Stomach (tissue), 4 donors: Measurements from ENCODE around the gene MYH14.

Experiments used
- POLR2A ChIP-seq, 4 donors: fragments of 450-650 bp; IDR thresholded peaks; one replicate each; pipeline ENCODE4 v1.6.1; 2016; ENCODE audit warnings: antibody characterized with exemption in 4 of 4, control low read depth in 2 of 4, mild to moderate bottlenecking in 1 of 4, moderate library complexity in 1 of 4
- POLR2AphosphoS5 ChIP-seq, 3 donors: sonication (generic); formaldehyde crosslinking; IDR thresholded peaks; one replicate each; pipeline ENCODE4 v1.6.1; 2016; ENCODE audit warnings: antibody characterized with exemption in 3 of 3
- TF ChIP-seq, protein P1 (sequence below), 7 experiments: fragments of 450-650 bp in 4 of 7; fragments of 200-600 bp in 3 of 7; sonication (generic) in 3 of 7; IDR thresholded peaks; one replicate each; pipeline ENCODE4 v1.5.1; 2016 to 2019; ENCODE audit warnings: antibody characterized with exemption in 7 of 7, control low read depth in 2 of 7, mild to moderate bottlenecking in 1 of 7

DNA sequence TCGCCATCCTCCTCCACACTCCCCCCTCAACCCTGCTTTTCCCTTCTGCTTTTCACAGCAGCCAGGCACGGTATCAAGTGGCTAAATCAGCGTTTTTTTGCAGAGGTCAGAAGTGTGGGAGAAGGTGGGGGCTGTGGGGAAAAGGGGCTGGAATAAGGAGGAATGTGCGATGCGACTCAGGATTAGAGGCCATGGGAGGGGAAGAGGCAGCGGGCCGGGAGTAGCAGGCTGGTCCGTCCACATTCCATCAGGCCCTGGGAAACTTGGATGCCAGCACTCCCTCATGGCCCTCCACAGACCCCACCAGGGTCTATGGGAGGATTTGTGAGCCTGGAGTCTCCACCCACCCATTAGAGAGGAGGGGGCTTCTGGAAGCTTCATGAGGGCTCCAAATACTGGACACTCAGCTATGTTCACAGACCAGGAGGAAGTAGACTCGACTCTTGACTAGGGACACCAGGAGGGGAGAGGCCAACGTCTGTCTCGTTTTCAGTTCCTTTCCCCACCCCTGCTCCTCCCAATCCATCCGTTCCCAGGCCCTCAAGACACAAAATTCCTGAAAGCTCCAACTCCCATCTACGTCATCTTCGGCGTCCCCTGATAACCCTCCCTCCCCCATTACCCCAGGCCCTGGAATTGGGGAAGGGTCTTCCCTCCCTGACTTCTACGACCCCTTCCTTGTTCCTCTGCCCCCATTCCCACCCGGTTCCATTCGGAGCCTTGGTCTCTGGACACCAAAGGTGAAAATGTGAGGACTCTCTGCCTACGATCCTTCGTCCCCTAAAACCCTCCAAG lies 129.0 kb downstream of the MYH14 start:
- TF ChIP-seq, protein P1, sequence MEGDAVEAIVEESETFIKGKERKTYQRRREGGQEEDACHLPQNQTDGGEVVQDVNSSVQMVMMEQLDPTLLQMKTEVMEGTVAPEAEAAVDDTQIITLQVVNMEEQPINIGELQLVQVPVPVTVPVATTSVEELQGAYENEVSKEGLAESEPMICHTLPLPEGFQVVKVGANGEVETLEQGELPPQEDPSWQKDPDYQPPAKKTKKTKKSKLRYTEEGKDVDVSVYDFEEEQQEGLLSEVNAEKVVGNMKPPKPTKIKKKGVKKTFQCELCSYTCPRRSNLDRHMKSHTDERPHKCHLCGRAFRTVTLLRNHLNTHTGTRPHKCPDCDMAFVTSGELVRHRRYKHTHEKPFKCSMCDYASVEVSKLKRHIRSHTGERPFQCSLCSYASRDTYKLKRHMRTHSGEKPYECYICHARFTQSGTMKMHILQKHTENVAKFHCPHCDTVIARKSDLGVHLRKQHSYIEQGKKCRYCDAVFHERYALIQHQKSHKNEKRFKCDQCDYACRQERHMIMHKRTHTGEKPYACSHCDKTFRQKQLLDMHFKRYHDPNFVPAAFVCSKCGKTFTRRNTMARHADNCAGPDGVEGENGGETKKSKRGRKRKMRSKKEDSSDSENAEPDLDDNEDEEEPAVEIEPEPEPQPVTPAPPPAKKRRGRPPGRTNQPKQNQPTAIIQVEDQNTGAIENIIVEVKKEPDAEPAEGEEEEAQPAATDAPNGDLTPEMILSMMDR (IDR thresholded peaks at IDR 0.05), result no peak
- no peak for TF ChIP-seq POLR2AphosphoS5 (IDR thresholded peaks at IDR 0.05)
- no peak for TF ChIP-seq POLR2A (IDR thresholded peaks at IDR 0.05)
